Esophagus (tissue), 2 donors: Measurements from ENCODE around the gene MTFP1. TPM values are rescaled to one million over a fixed set of nuclear protein-coding genes. Genes with fewer than 3 reads are reported as not detected.

Source experiments
- polyA plus RNA-seq, 2 donors: library from polyadenylated mRNA; stranded (reverse); fragments of 200-250 nt; gene quantifications; one replicate each; pipeline ENCODE4 v1.2.3, GENCODE V29; 2013
- donor health status: healthy with polysubstance abuse.
- donor health status: Bipolar disorder and iron deficiency.

Gene MTFP1
- polyA plus RNA-seq, 2 donors = 19.7 to 23.5 TPM

Other genes starting within 250 kb of the MTFP1 start
- gene LIF, start 179.0 kb upstream of the MTFP1 start, polyA plus RNA-seq = 1 to 10 TPM in 1 of 2 donors, under 1 TPM in 1; 0.54 to 1.0 TPM
- gene OSM, start 158.9 kb upstream of the MTFP1 start, polyA plus RNA-seq = under 1 TPM; 0.22 to 0.63 TPM
- gene CASTOR1, start 136.3 kb upstream of the MTFP1 start, polyA plus RNA-seq = 10 to 100 TPM; 29.7 to 39.3 TPM
- gene TBC1D10A, start 98.8 kb upstream of the MTFP1 start, polyA plus RNA-seq = 10 to 100 TPM; 30.4 to 35.3 TPM
- gene SF3A1, start 68.9 kb upstream of the MTFP1 start, polyA plus RNA-seq = 10 to 100 TPM; 14.3 to 23.1 TPM
- 1 to 10 TPM; 1.6 to 2.2 TPM for gene CCDC157, start 68.8 kb upstream of the MTFP1 start, polyA plus RNA-seq
- gene RNF215, start 38.4 kb upstream of the MTFP1 start, polyA plus RNA-seq = 1 to 10 TPM; 5.2 to 7.3 TPM
- 10 to 100 TPM; 27.2 to 29.1 TPM for gene SEC14L2, start 28.8 kb upstream of the MTFP1 start, polyA plus RNA-seq
- not detected for gene SEC14L3, start 46.2 kb downstream of the MTFP1 start, polyA plus RNA-seq
- gene SEC14L4, start 79.9 kb downstream of the MTFP1 start, polyA plus RNA-seq = under 1 TPM in 1 of 2 donors, not detected in 1; 0.02 TPM
- gene SEC14L6, start 121.0 kb downstream of the MTFP1 start, polyA plus RNA-seq = under 1 TPM in 1 of 2 donors, not detected in 1; 0.07 TPM
- under 1 TPM; 0.14 to 0.15 TPM for gene GAL3ST1, start 148.9 kb downstream of the MTFP1 start, polyA plus RNA-seq
- 10 to 100 TPM; 31.3 to 46.6 TPM for gene PES1, start 166.1 kb downstream of the MTFP1 start, polyA plus RNA-seq
- 1 to 10 TPM; 1.6 to 2.2 TPM for gene TCN2, start 181.4 kb downstream of the MTFP1 start, polyA plus RNA-seq
- 1 to 10 TPM; 1.7 to 3.1 TPM for gene SLC35E4, start 210.0 kb downstream of the MTFP1 start, polyA plus RNA-seq
- gene DUSP18, start 242.1 kb downstream of the MTFP1 start, polyA plus RNA-seq = 1 to 10 TPM; 3.6 to 4.7 TPM